Measurements from ENCODE around the gene OAF. TPM values are rescaled to one million over a fixed set of nuclear protein-coding genes. Genes with fewer than 3 reads are reported as not detected.

Gene OAF
- total and polyA plus RNA-seq, 4 donors, result 15.0 to 151 (median 82.0) TPM

- WGBS, result 92% methylated on average over 3 of the region's 3 CpGs
- Histone ChIP-seq H3K27ac (ENCODE audit: low read depth in 1 of 2, low read length in 2 of 2) (no peak overlapping the region), H3K9ac (ENCODE audit: low read depth in 1 of 2, low read length in 2 of 2) (no peak overlapping the region), H3K36me3 (ENCODE audit: control insufficient read depth in 4 of 4, insufficient read depth in 3 of 4, low read depth in 1 of 4, low read length in 3 of 4) (no peaks in the 10 kb centered on the region), H3K27me3 (ENCODE audit: control insufficient read depth in 4 of 4, insufficient read depth in 4 of 4, low read length in 3 of 4) (peaks cover 0 to 8% (median 3%) of the 10 kb centered on the region in 4 donors), H3K9me3 (ENCODE audit: control insufficient read depth in 4 of 4, low read length in 3 of 4) (no peaks in the 10 kb centered on the region), H3K4me3 (ENCODE audit: low read depth in 1 of 3, low read length in 3 of 3) (no peak overlapping the region), H3K4me1 (ENCODE audit: control insufficient read depth in 4 of 4, insufficient read depth in 4 of 4, low read length in 3 of 4) (no peaks in the 10 kb centered on the region)
- TF ChIP-seq, protein P1, sequence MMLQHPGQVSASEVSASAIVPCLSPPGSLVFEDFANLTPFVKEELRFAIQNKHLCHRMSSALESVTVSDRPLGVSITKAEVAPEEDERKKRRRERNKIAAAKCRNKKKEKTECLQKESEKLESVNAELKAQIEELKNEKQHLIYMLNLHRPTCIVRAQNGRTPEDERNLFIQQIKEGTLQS (IDR thresholded peaks at IDR 0.05), result no peak
- TF ChIP-seq ZBTB33 (IDR thresholded peaks at IDR 0.05) (no peak), FOXA2 (IDR thresholded peaks at IDR 0.05) (no peak), RAD21 (IDR thresholded peaks at IDR 0.05) (no peak), NR2F2 (IDR thresholded peaks at IDR 0.05) (no peak), JUND (IDR thresholded peaks at IDR 0.05) (no peak), FOXA1 (IDR thresholded peaks at IDR 0.05) (no peak)
- TF ChIP-seq, protein P2, sequence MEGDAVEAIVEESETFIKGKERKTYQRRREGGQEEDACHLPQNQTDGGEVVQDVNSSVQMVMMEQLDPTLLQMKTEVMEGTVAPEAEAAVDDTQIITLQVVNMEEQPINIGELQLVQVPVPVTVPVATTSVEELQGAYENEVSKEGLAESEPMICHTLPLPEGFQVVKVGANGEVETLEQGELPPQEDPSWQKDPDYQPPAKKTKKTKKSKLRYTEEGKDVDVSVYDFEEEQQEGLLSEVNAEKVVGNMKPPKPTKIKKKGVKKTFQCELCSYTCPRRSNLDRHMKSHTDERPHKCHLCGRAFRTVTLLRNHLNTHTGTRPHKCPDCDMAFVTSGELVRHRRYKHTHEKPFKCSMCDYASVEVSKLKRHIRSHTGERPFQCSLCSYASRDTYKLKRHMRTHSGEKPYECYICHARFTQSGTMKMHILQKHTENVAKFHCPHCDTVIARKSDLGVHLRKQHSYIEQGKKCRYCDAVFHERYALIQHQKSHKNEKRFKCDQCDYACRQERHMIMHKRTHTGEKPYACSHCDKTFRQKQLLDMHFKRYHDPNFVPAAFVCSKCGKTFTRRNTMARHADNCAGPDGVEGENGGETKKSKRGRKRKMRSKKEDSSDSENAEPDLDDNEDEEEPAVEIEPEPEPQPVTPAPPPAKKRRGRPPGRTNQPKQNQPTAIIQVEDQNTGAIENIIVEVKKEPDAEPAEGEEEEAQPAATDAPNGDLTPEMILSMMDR (IDR thresholded peaks at IDR 0.05; ENCODE audit: low read depth, low read length, missing input control), result no peak
- DNase-seq (ENCODE audit: low spot score), result no peak
These were observed 48.4 kb downstream of the OAF start for GRCh38 chr11:120259241-120259640.

- no peak overlapping the region for H3K4me3 ChIP-seq (ENCODE audit: low read depth in 1 of 3, low read length in 3 of 3)
- no peaks in the 10 kb centered on the region for H3K4me1 ChIP-seq (ENCODE audit: control insufficient read depth in 4 of 4, insufficient read depth in 4 of 4, low read length in 3 of 4)
- H3K36me3 ChIP-seq (ENCODE audit: control insufficient read depth in 4 of 4, insufficient read depth in 3 of 4, low read depth in 1 of 4, low read length in 3 of 4), result no peaks in the 10 kb centered on the region
- TF ChIP-seq HNF4G (IDR thresholded peaks at IDR 0.05), result no peak
- TF ChIP-seq, protein P1 (IDR thresholded peaks at IDR 0.05), result no peak
- no peak for TF ChIP-seq GABPA (IDR thresholded peaks at IDR 0.05 in 1 of 2, conservative IDR thresholded peaks at IDR 0.05 in 1 of 2)
- TF ChIP-seq, protein P3, sequence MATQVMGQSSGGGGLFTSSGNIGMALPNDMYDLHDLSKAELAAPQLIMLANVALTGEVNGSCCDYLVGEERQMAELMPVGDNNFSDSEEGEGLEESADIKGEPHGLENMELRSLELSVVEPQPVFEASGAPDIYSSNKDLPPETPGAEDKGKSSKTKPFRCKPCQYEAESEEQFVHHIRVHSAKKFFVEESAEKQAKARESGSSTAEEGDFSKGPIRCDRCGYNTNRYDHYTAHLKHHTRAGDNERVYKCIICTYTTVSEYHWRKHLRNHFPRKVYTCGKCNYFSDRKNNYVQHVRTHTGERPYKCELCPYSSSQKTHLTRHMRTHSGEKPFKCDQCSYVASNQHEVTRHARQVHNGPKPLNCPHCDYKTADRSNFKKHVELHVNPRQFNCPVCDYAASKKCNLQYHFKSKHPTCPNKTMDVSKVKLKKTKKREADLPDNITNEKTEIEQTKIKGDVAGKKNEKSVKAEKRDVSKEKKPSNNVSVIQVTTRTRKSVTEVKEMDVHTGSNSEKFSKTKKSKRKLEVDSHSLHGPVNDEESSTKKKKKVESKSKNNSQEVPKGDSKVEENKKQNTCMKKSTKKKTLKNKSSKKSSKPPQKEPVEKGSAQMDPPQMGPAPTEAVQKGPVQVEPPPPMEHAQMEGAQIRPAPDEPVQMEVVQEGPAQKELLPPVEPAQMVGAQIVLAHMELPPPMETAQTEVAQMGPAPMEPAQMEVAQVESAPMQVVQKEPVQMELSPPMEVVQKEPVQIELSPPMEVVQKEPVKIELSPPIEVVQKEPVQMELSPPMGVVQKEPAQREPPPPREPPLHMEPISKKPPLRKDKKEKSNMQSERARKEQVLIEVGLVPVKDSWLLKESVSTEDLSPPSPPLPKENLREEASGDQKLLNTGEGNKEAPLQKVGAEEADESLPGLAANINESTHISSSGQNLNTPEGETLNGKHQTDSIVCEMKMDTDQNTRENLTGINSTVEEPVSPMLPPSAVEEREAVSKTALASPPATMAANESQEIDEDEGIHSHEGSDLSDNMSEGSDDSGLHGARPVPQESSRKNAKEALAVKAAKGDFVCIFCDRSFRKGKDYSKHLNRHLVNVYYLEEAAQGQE (IDR thresholded peaks at IDR 0.05), result no peak
- TF ChIP-seq FOXA2 (IDR thresholded peaks at IDR 0.05), result no peak
- TF ChIP-seq ZBTB33 (IDR thresholded peaks at IDR 0.05), result no peak
- no peak for TF ChIP-seq RXRA (IDR thresholded peaks at IDR 0.05)
- no peak for TF ChIP-seq JUND (IDR thresholded peaks at IDR 0.05)
- no peak for TF ChIP-seq TAF1 (conservative IDR thresholded peaks at IDR 0.05)
- no peak for TF ChIP-seq RAD21 (IDR thresholded peaks at IDR 0.05)
- no peak for TF ChIP-seq FOXA1 (IDR thresholded peaks at IDR 0.05)
- TF ChIP-seq YY1 (IDR thresholded peaks at IDR 0.05), result no peak
- TF ChIP-seq, protein P2 (IDR thresholded peaks at IDR 0.05; ENCODE audit: low read depth, low read length, missing input control), result no peak
- TF ChIP-seq NR2F2 (IDR thresholded peaks at IDR 0.05), result no peak
- TF ChIP-seq SP1 (IDR thresholded peaks at IDR 0.05), result no peak
- H3K9me3 ChIP-seq (ENCODE audit: control insufficient read depth in 4 of 4, low read length in 3 of 4), result no peaks in the 10 kb centered on the region
- peaks cover 0 to 8% (median 2%) of the 10 kb centered on the region in 4 donors for H3K27me3 ChIP-seq (ENCODE audit: control insufficient read depth in 4 of 4, insufficient read depth in 4 of 4, low read length in 3 of 4)
- WGBS, result 85% methylated on average over 7 of the region's 7 CpGs
- no peak overlapping the region for H3K27ac ChIP-seq (ENCODE audit: low read depth in 1 of 2, low read length in 2 of 2)
- DNase-seq (ENCODE audit: low spot score), result no peak
- no peak overlapping the region for H3K9ac ChIP-seq (ENCODE audit: low read depth in 1 of 2, low read length in 2 of 2)
These were observed 49.2 kb downstream of the OAF start for GRCh38 chr11:120259988-120260565.
